WTC11 (cell line): ENCODE data around the gene GOLGA7B. TPM values are rescaled to one million over a fixed set of nuclear protein-coding genes. Genes with fewer than 3 reads are reported as not detected.

Source experiments
- ATAC-seq: fragments of 200-7000 bp; cut with Tn5 transposase; 2 replicates; pipeline ENCODE4 v1.10.0; 2021; ENCODE audit warnings: mild to moderate bottlenecking, moderate library complexity
- CTCF ChIA-PET: fragments of 300-600 bp; sonication (Branson Sonifier 250); formaldehyde crosslinking; loops from one replicate; lab custom pipeline; 2021; ENCODE audit warnings: antibody characterized with exemption; lab: Charles Lee
- POLR2A ChIA-PET: fragments of 350-600 bp; sonication (Branson Sonifier 250); formaldehyde crosslinking; loops from one replicate; lab custom pipeline; 2021; ENCODE audit warnings: antibody characterized with exemption; lab: Charles Lee
- DNase-seq: peaks from one replicate; pipeline ENCODE4 v3.0.0; 2021; ENCODE audit warnings: low spot score
- H3K27ac Mint-ChIP-seq: 2 replicates; pipeline ENCODE4 v1.8.0; 2021; ENCODE audit warnings: mixed read lengths
- H3K27me3 Mint-ChIP-seq: 2 replicates; pipeline ENCODE4 v1.8.0; 2021; ENCODE audit warnings: low read depth, mild to moderate bottlenecking, moderate library complexity, mixed read lengths
- H3K36me3 Mint-ChIP-seq: 2 replicates; pipeline ENCODE4 v1.8.0; 2021; ENCODE audit warnings: mixed read lengths
- H3K4me1 Mint-ChIP-seq: 2 replicates; pipeline ENCODE4 v1.8.0; 2022; ENCODE audit warnings: mixed read lengths
- H3K4me3 Mint-ChIP-seq: 2 replicates; pipeline ENCODE4 v1.8.0; 2021; ENCODE audit warnings: mild to moderate bottlenecking, moderate library complexity, mixed read lengths
- H3K9me3 Mint-ChIP-seq: 2 replicates; pipeline ENCODE4 v1.8.0; 2021; ENCODE audit warnings: mixed read lengths
- AR ChIP-seq: fragments of 250-450 bp; sonication (Bioruptor Pico); IDR thresholded peaks from 2 replicates; pipeline ENCODE4 v1.9.0; 2021; ENCODE audit warnings: mild to moderate bottlenecking
- ARID4B ChIP-seq: sonication (generic); formaldehyde crosslinking; IDR thresholded peaks from 2 replicates; pipeline ENCODE4 v1.8.0; 2023; ENCODE audit warnings: missing genetic modification reagents, mild to moderate bottlenecking, borderline replicate concordance
- ATF1 ChIP-seq: sonication (generic); formaldehyde crosslinking; IDR thresholded peaks from 2 replicates; pipeline ENCODE4 v1.8.1; 2023; ENCODE audit warnings: mild to moderate bottlenecking, moderate library complexity, missing genetic modification reagents
- ATF3 ChIP-seq: sonication (generic); formaldehyde crosslinking; conservative IDR thresholded peaks from 2 replicates; pipeline ENCODE4 v1.8.1; 2022; ENCODE audit warnings: mild to moderate bottlenecking, missing genetic modification reagents
- CDX4 ChIP-seq: fragments of 250-450 bp; sonication (Bioruptor Pico); IDR thresholded peaks from 2 replicates; pipeline ENCODE4 v1.9.0; 2021; ENCODE audit warnings: moderate library complexity, mild to moderate bottlenecking, inconsistent platforms, borderline replicate concordance
- CREB1 ChIP-seq: sonication (generic); formaldehyde crosslinking; IDR thresholded peaks from 2 replicates; pipeline ENCODE4 v1.8.0; 2023; ENCODE audit warnings: mild to moderate bottlenecking, missing genetic modification reagents
- ESRRA ChIP-seq: sonication (generic); formaldehyde crosslinking; IDR thresholded peaks from 2 replicates; pipeline ENCODE4 v1.8.1; 2022; ENCODE audit warnings: mild to moderate bottlenecking, missing genetic modification reagents, borderline replicate concordance
- ETV6 ChIP-seq: sonication (generic); formaldehyde crosslinking; IDR thresholded peaks from 2 replicates; pipeline ENCODE4 v1.8.1; 2022; ENCODE audit warnings: mild to moderate bottlenecking, missing genetic modification reagents
- HMGXB4 ChIP-seq: sonication (generic); formaldehyde crosslinking; IDR thresholded peaks from 2 replicates; pipeline ENCODE4 v1.8.1; 2023; ENCODE audit warnings: mild to moderate bottlenecking, moderate library complexity, missing genetic modification reagents
- NFATC4 ChIP-seq: fragments of 250-450 bp; sonication (Bioruptor Pico); IDR thresholded peaks from 2 replicates; pipeline ENCODE4 v1.9.0; 2021; ENCODE audit warnings: mild to moderate bottlenecking
- NR1H2 ChIP-seq: sonication (generic); formaldehyde crosslinking; IDR thresholded peaks from 2 replicates; pipeline ENCODE4 v1.9.0; 2021; ENCODE audit warnings: mild to moderate bottlenecking, moderate library complexity, missing genetic modification reagents
- TEAD4 ChIP-seq: sonication (generic); formaldehyde crosslinking; IDR thresholded peaks from 2 replicates; pipeline ENCODE4 v1.8.0; 2022; ENCODE audit warnings: mild to moderate bottlenecking, missing genetic modification reagents
- TP53 ChIP-seq: sonication (generic); formaldehyde crosslinking; IDR thresholded peaks from 2 replicates; pipeline ENCODE4 v1.8.1; 2023; ENCODE audit warnings: mild to moderate bottlenecking, missing genetic modification reagents
- ZMAT4 ChIP-seq: fragments of 250-450 bp; sonication (Bioruptor Pico); IDR thresholded peaks from 2 replicates; pipeline ENCODE4 v1.9.0; 2021; ENCODE audit warnings: mild to moderate bottlenecking
- ZNF121 ChIP-seq: sonication (generic); formaldehyde crosslinking; IDR thresholded peaks from 2 replicates; pipeline ENCODE4 v1.8.0; 2023; ENCODE audit warnings: missing genetic modification reagents
- ZNF138 ChIP-seq: sonication (generic); formaldehyde crosslinking; conservative IDR thresholded peaks from 2 replicates; pipeline ENCODE4 v1.8.1; 2022; ENCODE audit warnings: mild to moderate bottlenecking, moderate library complexity, missing genetic modification reagents
- ZNF232 ChIP-seq: sonication (generic); formaldehyde crosslinking; IDR thresholded peaks from 2 replicates; pipeline ENCODE4 v1.8.0; 2022; ENCODE audit warnings: mild to moderate bottlenecking, missing genetic modification reagents
- ZNF317 ChIP-seq: sonication (generic); formaldehyde crosslinking; IDR thresholded peaks from 2 replicates; pipeline ENCODE4 v1.8.1; 2023; ENCODE audit warnings: low read depth, mild to moderate bottlenecking, moderate library complexity, missing genetic modification reagents, borderline replicate concordance
- ZNF396 ChIP-seq: fragments of 250-450 bp; sonication (Bioruptor Pico); IDR thresholded peaks from 2 replicates; pipeline ENCODE4 v1.8.0; 2021; ENCODE audit warnings: mild to moderate bottlenecking, moderate library complexity, borderline replicate concordance
- ZNF512 ChIP-seq: sonication (generic); formaldehyde crosslinking; IDR thresholded peaks from 2 replicates; pipeline ENCODE4 v1.8.1; 2022; ENCODE audit warnings: missing genetic modification reagents, borderline replicate concordance
- ZNF671 ChIP-seq: fragments of 250-450 bp; sonication (Bioruptor Pico); IDR thresholded peaks from 2 replicates; pipeline ENCODE4 v1.8.0; 2021; ENCODE audit warnings: mild to moderate bottlenecking
- total RNA-seq: library from RNA; stranded (reverse); gene quantifications from 3 replicates; pipeline ENCODE4 v1.2.3, GENCODE V29; 2021

GOLGA7B gene
- total RNA-seq, 1 experiment from 2014 or later = 0.24 TPM

- TF ChIP-seq ARID4B (CRISPR knock-in tag) (no peak), ATF3 (no peak), ATF1 (no peak)
Measured at GRCh38 chr10:97852277-97852676, 2.6 kb downstream of the GOLGA7B start (continued).

GRCh38 chr10:97852840-97853405 lies 3.3 kb downstream of the GOLGA7B start:
- POLR2A ChIA-PET = no interaction called here
- no peak for ATAC-seq
- Mint-ChIP-seq H3K36me3 (no peaks in the 10 kb centered on the region), H3K27ac (no peak overlapping the region), H3K27me3 (peaks cover 40% of the 10 kb centered on the region), H3K4me3 (no peak overlapping the region), H3K4me1 (peaks cover 14% of the 10 kb centered on the region), H3K9me3 (no peaks in the 10 kb centered on the region)
- DNase-seq = no peak
- CTCF ChIA-PET = interaction anchor here (1.4 kb wide), 1 partner anchor 16 kb away, joined by 5 read pairs; no protein-coding TSS in a partner anchor
- no peak for TF ChIP-seq TEAD4
- TF ChIP-seq ATF1 = no peak
- no peak for TF ChIP-seq CREB1 (CRISPR knock-in tag)
- no peak for TF ChIP-seq NR1H2
- no peak for TF ChIP-seq ZMAT4 (CRISPR knock-in tag)
- no peak for TF ChIP-seq AR (CRISPR knock-in tag)
- TF ChIP-seq ESRRA (CRISPR knock-in tag) = no peak
- TF ChIP-seq ETV6 = no peak
- TF ChIP-seq CDX4 (CRISPR knock-in tag) = no peak
- no peak for TF ChIP-seq ZNF232 (CRISPR knock-in tag)
- TF ChIP-seq TP53 (CRISPR knock-in tag) = no peak
- no peak for TF ChIP-seq ZNF512
- TF ChIP-seq ZNF671 (CRISPR knock-in tag) = no peak
- no peak for TF ChIP-seq ZNF121
- no peak for TF ChIP-seq ZNF396 (CRISPR knock-in tag)
- no peak for TF ChIP-seq NFATC4
- no peak for TF ChIP-seq ZNF317 (CRISPR knock-in tag)
- no peak for TF ChIP-seq HMGXB4 (CRISPR knock-in tag)
- TF ChIP-seq ZNF138 (CRISPR knock-in tag) = no peak
